ENCODE results near the gene CAGE1. TPM values are rescaled to one million over a fixed set of nuclear protein-coding genes. Genes with fewer than 3 reads are reported as not detected.

CAGE1 gene
- total RNA-seq, 4 donors from 2014 or later, result not detected

DNA sequence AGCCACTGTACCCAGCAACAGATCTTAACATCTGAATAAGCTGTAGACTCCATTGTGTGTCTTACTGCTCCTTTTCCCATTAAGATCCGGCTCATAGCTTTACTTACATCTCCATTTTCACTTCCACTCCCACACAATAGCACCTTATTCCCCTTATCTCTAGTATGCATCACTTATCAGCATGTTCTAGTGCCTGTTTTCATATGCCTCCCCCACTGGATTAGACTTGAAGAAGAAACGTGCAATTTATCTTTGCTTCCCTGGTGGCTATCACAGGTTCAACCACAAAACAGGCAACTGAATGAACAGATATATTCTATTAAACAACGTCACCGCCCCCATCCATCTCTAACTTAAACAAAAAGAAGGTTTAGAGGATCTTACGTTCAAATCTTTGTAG lies 88.6 kb downstream of the CAGE1 start:
- Histone ChIP-seq H3K27ac (no peak overlapping the region), H3K36me3 (peaks cover 2 to 86% of the 10 kb centered on the region in 2 donors), H3K27me3 (no peaks in the 10 kb centered on the region), H3K4me1 (no peaks in the 10 kb centered on the region), H3K4me3 (no peak overlapping the region), H3K9me3 (no peaks in the 10 kb centered on the region)
- DNase-seq, result no peak
- in situ Hi-C loops (cut with MboI; ENCODE audit: low sequenced_read_pairs in 4 of 4), result loop anchor here in 1 of 4 donors (10.0 kb wide), 2 partner anchors 84 to 304 kb away; partner anchors contain the start of genes CAGE1 and RIOK1
- no peak for ATAC-seq
- TF ChIP-seq CTCF (IDR thresholded peaks at IDR 0.05 in 4 of 5, conservative IDR thresholded peaks at IDR 0.05 in 1 of 5) (no peak), POLR2A (IDR thresholded peaks at IDR 0.05) (no peak)
- intact Hi-C loops (cut with DNase I; ENCODE audit: low total_unique reads), result no loop called here

DNA sequence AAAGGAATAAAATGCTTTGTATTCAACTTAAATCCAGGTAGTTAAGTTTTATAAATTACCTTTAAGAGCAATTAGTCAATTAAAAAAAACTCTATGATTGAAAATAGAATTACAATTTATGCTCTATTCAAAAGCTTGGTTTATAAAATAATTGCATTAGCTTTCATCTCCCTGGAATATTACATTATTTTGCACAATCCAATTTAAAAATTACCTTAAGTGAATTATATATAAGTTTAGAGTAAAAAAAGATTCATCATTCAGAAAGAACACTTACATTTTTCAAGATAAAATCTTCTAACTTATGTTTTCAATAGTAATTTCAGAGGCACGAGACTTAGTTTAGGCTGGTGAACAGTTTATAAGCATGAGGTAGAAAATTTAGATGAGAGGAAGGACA lies 91.4 kb downstream of the CAGE1 start:
- no peak for ATAC-seq
- DNase-seq, result no peak
- Histone ChIP-seq H3K9me3 (no peaks in the 10 kb centered on the region), H3K4me3 (no peak overlapping the region), H3K4me1 (no peaks in the 10 kb centered on the region), H3K27ac (no peak overlapping the region), H3K27me3 (no peaks in the 10 kb centered on the region), H3K36me3 (peaks cover 2 to 89% of the 10 kb centered on the region in 2 donors)
- intact Hi-C loops (cut with DNase I; ENCODE audit: low total_unique reads), result no loop called here
- in situ Hi-C loops (cut with MboI; ENCODE audit: low sequenced_read_pairs in 4 of 4), result loop anchor here in 2 of 4 donors (25.0 kb wide), 1 partner anchor 314 kb away; no protein-coding TSS in a partner anchor
- TF ChIP-seq POLR2A (IDR thresholded peaks at IDR 0.05) (no peak), CTCF (IDR thresholded peaks at IDR 0.05 in 4 of 5, conservative IDR thresholded peaks at IDR 0.05 in 1 of 5) (no peak)

GRCh38 chr6:7296602-7297001 lies 92.9 kb downstream of the CAGE1 start:
- intact Hi-C loops (cut with DNase I; ENCODE audit: low total_unique reads) (no loop called here), in situ Hi-C loops (cut with MboI; ENCODE audit: low sequenced_read_pairs in 4 of 4) (loop anchor here in 2 of 4 donors (25.0 kb wide), 1 partner anchor 316 kb away; no protein-coding TSS in a partner anchor)
- DNase-seq (no peak), ATAC-seq (no peak)
- no peak for TF ChIP-seq POLR2A (IDR thresholded peaks at IDR 0.05)
- no peak for TF ChIP-seq CTCF (IDR thresholded peaks at IDR 0.05 in 4 of 5, conservative IDR thresholded peaks at IDR 0.05 in 1 of 5)
- Histone ChIP-seq H3K4me1 (no peaks in the 10 kb centered on the region), H3K9me3 (no peaks in the 10 kb centered on the region), H3K27ac (no peak overlapping the region), H3K4me3 (no peak overlapping the region), H3K36me3 (peaks cover 2 to 88% of the 10 kb centered on the region in 2 donors), H3K27me3 (no peaks in the 10 kb centered on the region)

DNA sequence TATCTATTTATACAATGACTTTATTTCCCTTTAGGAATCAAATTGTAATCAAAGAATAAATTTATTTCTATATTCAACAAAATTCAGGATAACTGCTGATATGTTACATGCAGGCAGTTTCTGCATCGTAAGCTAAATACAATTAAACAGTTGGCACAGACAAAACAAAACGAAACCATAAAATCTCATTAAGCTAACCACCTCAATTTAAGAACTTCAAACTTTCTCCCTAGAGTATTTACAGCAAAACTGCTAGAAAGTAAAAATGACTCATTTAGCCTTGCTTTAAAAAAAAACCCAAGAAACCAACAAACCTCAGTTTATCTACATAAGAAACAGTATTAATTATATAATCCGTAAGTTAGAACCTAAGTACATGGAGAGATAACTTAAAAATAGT lies 93.6 kb downstream of the CAGE1 start:
- no peak overlapping the region for H3K4me3 ChIP-seq
- no peak overlapping the region for H3K27ac ChIP-seq
- no peak for TF ChIP-seq POLR2A (IDR thresholded peaks at IDR 0.05)
- no peak for TF ChIP-seq CTCF (IDR thresholded peaks at IDR 0.05 in 4 of 5, conservative IDR thresholded peaks at IDR 0.05 in 1 of 5)
- no peak for ATAC-seq
- peaks cover 2 to 84% of the 10 kb centered on the region in 2 donors for H3K36me3 ChIP-seq
- no peaks in the 10 kb centered on the region for H3K9me3 ChIP-seq
- no peaks in the 10 kb centered on the region for H3K27me3 ChIP-seq
- in situ Hi-C loops (cut with MboI; ENCODE audit: low sequenced_read_pairs in 4 of 4) (loop anchor here in 2 of 4 donors (25.0 kb wide), 1 partner anchor 316 kb away; no protein-coding TSS in a partner anchor), intact Hi-C loops (cut with DNase I; ENCODE audit: low total_unique reads) (no loop called here)
- DNase-seq, result no peak
- no peaks in the 10 kb centered on the region for H3K4me1 ChIP-seq
